HepG2 (cell line): ENCODE measurements around the gene NOTCH3. TPM values are rescaled to one million over a fixed set of nuclear protein-coding genes. Genes with fewer than 3 reads are reported as not detected.

Experiments used
- DDIT3 ChIP-seq: sonication (generic); formaldehyde crosslinking; IDR thresholded peaks from 2 replicates; pipeline ENCODE4 v1.4.0; 2020; ENCODE audit warnings: mild to moderate bottlenecking, missing genetic modification reagents
- FUBP1 ChIP-seq: sonication (generic); formaldehyde crosslinking; IDR thresholded peaks from 2 replicates; pipeline ENCODE4 v1.5.1; 2020; ENCODE audit warnings: missing genetic modification reagents, mild to moderate bottlenecking, borderline replicate concordance
- GLI4 ChIP-seq: sonication (generic); formaldehyde crosslinking; IDR thresholded peaks from 2 replicates; pipeline ENCODE4 v1.5.1; 2020; ENCODE audit warnings: missing genetic modification reagents, mild to moderate bottlenecking, moderate library complexity, borderline replicate concordance
- NBN ChIP-seq: fragments of 450-650 bp; conservative IDR thresholded peaks from 2 replicates; pipeline ENCODE4 v1.6.1; 2017
- NCOA5 ChIP-seq: sonication (generic); formaldehyde crosslinking; IDR thresholded peaks from 2 replicates; pipeline ENCODE4 v1.4.0; 2020; ENCODE audit warnings: missing genetic modification reagents
- PRDM15 ChIP-seq: sonication (generic); formaldehyde crosslinking; IDR thresholded peaks from 2 replicates; pipeline ENCODE4 v1.4.0; 2020; ENCODE audit warnings: missing genetic modification reagents
- SNRNP70 ChIP-seq: fragments of 200-400 bp; formaldehyde crosslinking; IDR thresholded peaks from 2 replicates; pipeline ENCODE4 v1.6.1; 2017; ENCODE audit warnings: mild to moderate bottlenecking, low read depth, low read length, moderate library complexity
- THAP11 ChIP-seq: IDR thresholded peaks from 2 replicates; pipeline ENCODE4 v1.6.1; 2016; ENCODE audit warnings: missing biosample characterization, missing genetic modification reagents
- TOPORS ChIP-seq: sonication (generic); formaldehyde crosslinking; IDR thresholded peaks from 2 replicates; pipeline ENCODE4 v1.8.0; 2023; ENCODE audit warnings: mild to moderate bottlenecking, missing genetic modification reagents
- XBP1 ChIP-seq: sonication (generic); formaldehyde crosslinking; IDR thresholded peaks from 2 replicates; pipeline ENCODE4 v1.5.0; 2020; ENCODE audit warnings: missing genetic modification reagents
- ZFY ChIP-seq: sonication (generic); formaldehyde crosslinking; IDR thresholded peaks from 2 replicates; pipeline ENCODE4 v1.4.0; 2020; ENCODE audit warnings: missing genetic modification reagents
- ZNF17 ChIP-seq: sonication (generic); formaldehyde crosslinking; IDR thresholded peaks from 2 replicates; pipeline ENCODE4 v1.5.0; 2020; ENCODE audit warnings: mild to moderate bottlenecking, missing genetic modification reagents
- ZNF3 ChIP-seq: IDR thresholded peaks from 2 replicates; pipeline ENCODE4 v1.7.0; 2017; ENCODE audit warnings: inconsistent platforms
- ZNF639 ChIP-seq: conservative IDR thresholded peaks from 2 replicates; pipeline ENCODE4 v1.6.1; 2018; ENCODE audit warnings: missing genetic modification reagents
- ZNF775 ChIP-seq: sonication (generic); formaldehyde crosslinking; IDR thresholded peaks from 2 replicates; pipeline ENCODE4 v1.4.0; 2020; ENCODE audit warnings: missing genetic modification reagents, mild to moderate bottlenecking, moderate library complexity, borderline replicate concordance
- ZNF83 ChIP-seq: sonication (generic); formaldehyde crosslinking; IDR thresholded peaks from 2 replicates; pipeline ENCODE4 v1.4.0; 2020; ENCODE audit warnings: missing genetic modification reagents, mild to moderate bottlenecking, borderline replicate concordance
- ZSCAN22 ChIP-seq: sonication (generic); formaldehyde crosslinking; IDR thresholded peaks from 2 replicates; pipeline ENCODE4 v1.4.0; 2020; ENCODE audit warnings: mild to moderate bottlenecking, missing genetic modification reagents
- polyA plus RNA-seq, 8 experiments: library from polyadenylated mRNA; depleted of rRNA in 3 of 8; stranded (reverse) in 7 of 8; unstranded in 1 of 8; fragments of >200 nt; fragmentation: Illumina TruSeq in 4 of 8; extraction: Trizol in 4 of 8; gene quantifications; 2 replicates each; pipeline versions ENCODE4 v1.2.1 to v1.2.3, GENCODE V29; 2011 to 2016; ENCODE audit warnings: low read depth in 4 of 8, missing spikeins in 1 of 8, mixed read lengths in 1 of 8; ENCODE audit not compliant: insufficient read depth in 1 of 8
- total RNA-seq, 5 experiments: library from RNA; depleted of rRNA; stranded (reverse); fragments of >200 nt; fragmentation: Illumina TruSeq; extraction: Trizol; gene quantifications; 2 replicates each; pipeline ENCODE4 v1.2.3, GENCODE V29; 2016; ENCODE audit warnings: low read depth in 1 of 5
- TF ChIP-seq, protein P1 (sequence below): sonication (generic); formaldehyde crosslinking; IDR thresholded peaks from 2 replicates; pipeline ENCODE4 v1.4.0; 2020; ENCODE audit warnings: mild to moderate bottlenecking, low read depth, missing genetic modification reagents
- TF ChIP-seq, protein P2 (sequence below), 2 experiments: fragments of 450-650 bp in 1 of 2; sonication (generic) in 1 of 2; formaldehyde crosslinking; IDR thresholded peaks; 2 replicates each; pipeline versions ENCODE4 v1.5.0 to v1.8.0; 2020 to 2022; ENCODE audit warnings: mild to moderate bottlenecking in 1 of 2, missing genetic modification reagents in 1 of 2

NOTCH3 gene
- total and polyA plus RNA-seq, 2 of the 13 experiments (the other 11 are each of a cell fraction or from before 2014, with no cell fraction given) = 0.09 to 0.28 TPM

GRCh38 chr19:15125232-15126067 lies 75.3 kb downstream of the NOTCH3 start (continued):
- TF ChIP-seq, protein P1, sequence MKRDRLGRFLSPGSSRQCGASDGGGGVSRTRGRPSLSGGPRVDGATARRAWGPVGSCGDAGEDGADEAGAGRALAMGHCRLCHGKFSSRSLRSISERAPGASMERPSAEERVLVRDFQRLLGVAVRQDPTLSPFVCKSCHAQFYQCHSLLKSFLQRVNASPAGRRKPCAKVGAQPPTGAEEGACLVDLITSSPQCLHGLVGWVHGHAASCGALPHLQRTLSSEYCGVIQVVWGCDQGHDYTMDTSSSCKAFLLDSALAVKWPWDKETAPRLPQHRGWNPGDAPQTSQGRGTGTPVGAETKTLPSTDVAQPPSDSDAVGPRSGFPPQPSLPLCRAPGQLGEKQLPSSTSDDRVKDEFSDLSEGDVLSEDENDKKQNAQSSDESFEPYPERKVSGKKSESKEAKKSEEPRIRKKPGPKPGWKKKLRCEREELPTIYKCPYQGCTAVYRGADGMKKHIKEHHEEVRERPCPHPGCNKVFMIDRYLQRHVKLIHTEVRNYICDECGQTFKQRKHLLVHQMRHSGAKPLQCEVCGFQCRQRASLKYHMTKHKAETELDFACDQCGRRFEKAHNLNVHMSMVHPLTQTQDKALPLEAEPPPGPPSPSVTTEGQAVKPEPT (CRISPR knock-in tag) = no peak
- no peak for TF ChIP-seq SNRNP70
- TF ChIP-seq DDIT3 = no peak
- no peak for TF ChIP-seq NCOA5 (CRISPR knock-in tag)
- TF ChIP-seq FUBP1 = 0 out of 2 replicates have a peak, but pooled peaks have one; percentile 58
- peak; percentile 51; the same call in 1 of the 2 replicates for TF ChIP-seq XBP1 (CRISPR knock-in tag)
- TF ChIP-seq ZNF775 (CRISPR knock-in tag) = no peak
- 0 out of 2 replicates have a peak, but pooled peaks have one; percentile 33 for TF ChIP-seq PRDM15
- TF ChIP-seq TOPORS (CRISPR knock-in tag) = no peak
- peak; percentile 86; the same call in 1 of the 2 replicates for TF ChIP-seq GLI4 (CRISPR knock-in tag)
- no peak for TF ChIP-seq ZNF639
- peak; percentile 81; the same call in 1 of the 2 replicates for TF ChIP-seq ZNF83
- TF ChIP-seq, protein P2, sequence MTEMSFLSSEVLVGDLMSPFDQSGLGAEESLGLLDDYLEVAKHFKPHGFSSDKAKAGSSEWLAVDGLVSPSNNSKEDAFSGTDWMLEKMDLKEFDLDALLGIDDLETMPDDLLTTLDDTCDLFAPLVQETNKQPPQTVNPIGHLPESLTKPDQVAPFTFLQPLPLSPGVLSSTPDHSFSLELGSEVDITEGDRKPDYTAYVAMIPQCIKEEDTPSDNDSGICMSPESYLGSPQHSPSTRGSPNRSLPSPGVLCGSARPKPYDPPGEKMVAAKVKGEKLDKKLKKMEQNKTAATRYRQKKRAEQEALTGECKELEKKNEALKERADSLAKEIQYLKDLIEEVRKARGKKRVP (CRISPR knock-in tag; IDR thresholded peaks at IDR 0.05) = peak in 1 of 2 experiments; percentile 69; a peak in 2 of 4 replicates
- TF ChIP-seq THAP11 = peak; percentile 87
- TF ChIP-seq ZNF17 (CRISPR knock-in tag) = no peak
- TF ChIP-seq ZFY (CRISPR knock-in tag) = peak; percentile 76
- TF ChIP-seq ZSCAN22 = no peak
- no peak for TF ChIP-seq ZNF3
- TF ChIP-seq NBN = no peak
